Activated naive CD4-positive, alpha-beta T cell treated with Interleukin-2 at 50 U/mL for 16 hours (primary cell): ENCODE results near the gene BMF.

Experiments used
- DNase-seq: peaks from one replicate; pipeline ENCODE4 v3.0.0-alpha.2; 2020

BMF gene

GRCh38 chr15:40100947-40101905 lies 7.5 kb downstream of the BMF start:
- DNase-seq, result no peak

- no peak for DNase-seq
These were observed 8.3 kb downstream of the BMF start for GRCh38 chr15:40100123-40100946.

GRCh38 chr15:40098489-40099261 lies 10.0 kb downstream of the BMF start:
- DNase-seq, result peak; percentile 76

GRCh38 chr15:40097968-40098476 lies 10.7 kb downstream of the BMF start:
- no peak for DNase-seq

GRCh38 chr15:40097096-40097967 lies 11.3 kb downstream of the BMF start:
- DNase-seq, result no peak

- DNase-seq, result no peak
These were observed 12.4 kb downstream of the BMF start for GRCh38 chr15:40096094-40096891.

GRCh38 chr15:40095371-40096093 lies 13.1 kb downstream of the BMF start:
- DNase-seq, result no peak

- DNase-seq, result no peak
These were observed 14.5 kb downstream of the BMF start for GRCh38 chr15:40094156-40094555.

GRCh38 chr15:40092979-40093869 lies 15.5 kb downstream of the BMF start:
- no peak for DNase-seq

GRCh38 chr15:40092256-40092978 lies 16.3 kb downstream of the BMF start:
- DNase-seq, result no peak

- no peak for DNase-seq
These were observed 16.8 kb downstream of the BMF start for GRCh38 chr15:40091861-40092255.

- no peak for DNase-seq
These were observed 17.8 kb downstream of the BMF start for GRCh38 chr15:40090774-40091455.

GRCh38 chr15:40088929-40089755 lies 19.5 kb downstream of the BMF start:
- no peak for DNase-seq

GRCh38 chr15:40087991-40088928 lies 20.4 kb downstream of the BMF start:
- no peak for DNase-seq

GRCh38 chr15:40087068-40087810 lies 21.4 kb downstream of the BMF start:
- no peak for DNase-seq
